H1 (cell line): ENCODE data around the gene WFDC8. TPM values are rescaled to one million over a fixed set of nuclear protein-coding genes. Genes with fewer than 3 reads are reported as not detected.

Experiments used
- KDM4A ChIP-seq: IDR thresholded peaks from one replicate; pipeline ENCODE4 v1.7.1; 2012; ENCODE audit warnings: low read depth, mild to moderate bottlenecking, moderate library complexity, low read length, inconsistent platforms; ENCODE audit not compliant: severe bottlenecking
- KDM5A ChIP-seq: fragments of 200-600 bp; IDR thresholded peaks from 2 replicates; pipeline ENCODE4 v1.7.1; 2012; ENCODE audit warnings: mild to moderate bottlenecking, low read length, inconsistent platforms, mixed read lengths
- MAX ChIP-seq: IDR thresholded peaks from 2 replicates; pipeline ENCODE4 v1.6.1; 2012; ENCODE audit warnings: inconsistent platforms
- SIN3A ChIP-seq, 2 experiments: IDR thresholded peaks in 1 of 2; conservative IDR thresholded peaks in 1 of 2; 2 replicates each; pipeline ENCODE4 v1.6.1; 2011 to 2012; ENCODE audit warnings: low read length in 2 of 2, improper control_type of control experiment in 1 of 2, low read depth in 1 of 2, mild to moderate bottlenecking in 1 of 2
- TBP ChIP-seq: IDR thresholded peaks from 2 replicates; pipeline ENCODE4 v1.6.1; 2011; ENCODE audit warnings: low read depth, low read length, improper control_type of control experiment
- polyA plus RNA-seq, 7 experiments: library from polyadenylated mRNA; depleted of rRNA in 3 of 7; stranded (reverse) in 5 of 7; unstranded in 2 of 7; fragments of >200 nt in 5 of 7; fragments of 200-250 nt in 2 of 7; gene quantifications; 1 replicate in 5 of 7; 2 replicates in 1 of 7; 4 replicates in 1 of 7; pipeline versions ENCODE4 v1.2.1 to v1.2.3, GENCODE V29; 2011 to 2013; ENCODE audit warnings: missing spikeins in 2 of 7, mixed read lengths in 2 of 7
- total RNA-seq: library from RNA; stranded (reverse); fragmentation: NEBNext Ultra II Directional; extraction: Animal tissue kit (Norgen Biotek cat#: 25700); gene quantifications from 2 replicates; pipeline ENCODE4 v1.2.1, GENCODE V29; 2021

Gene WFDC8
- total and polyA plus RNA-seq, 2 of the 8 experiments (the other 6 are each of a cell fraction or from before 2014, with no cell fraction given), result not detected

GRCh38 chr20:45539382-45539781 lies 39.7 kb downstream of the WFDC8 start, which contains the start of gene WFDC6 (continued):
- no peak for TF ChIP-seq MAX
- no peak for TF ChIP-seq TBP
- TF ChIP-seq KDM4A, result no peak
- no peak for TF ChIP-seq KDM5A
- no peak for TF ChIP-seq SIN3A (conservative IDR thresholded peaks at IDR 0.05 in 1 of 2, IDR thresholded peaks at IDR 0.05 in 1 of 2; ENCODE audit: low read depth in 1 of 2, low read length in 2 of 2)
